Tibial nerve (tissue), 4 donors: ENCODE results near the gene SOX8. TPM values are rescaled to one million over a fixed set of nuclear protein-coding genes. Genes with fewer than 3 reads are reported as not detected.

Experiments
- DNase-seq, 2 donors: peaks; one replicate each; pipeline ENCODE4 v3.0.0-alpha.2; 2019; ENCODE audit warnings: low spot score in 2 of 2
- H3K27ac ChIP-seq, 4 donors: fragments of 200-600 bp; sonication (generic) in 3 of 4; one replicate each; pipeline ENCODE4 v1.5.1; 2017 to 2019; ENCODE audit warnings: mild to moderate bottlenecking in 1 of 4
- H3K27me3 ChIP-seq, 2 donors: fragments of 200-600 bp; sonication (generic) in 1 of 2; one replicate each; pipeline versions ENCODE4 v1.5.1 to v1.6.0; 2017 to 2019
- H3K36me3 ChIP-seq, 3 donors: fragments of 200-600 bp; sonication (generic); one replicate each; pipeline ENCODE4 v1.5.1; 2018 to 2019
- H3K4me1 ChIP-seq, 4 donors: fragments of 200-600 bp; sonication (generic) in 3 of 4; one replicate each; pipeline ENCODE4 v1.5.1; 2017 to 2019
- H3K4me3 ChIP-seq, 4 donors: fragments of 200-600 bp; sonication (generic) in 3 of 4; one replicate each; pipeline ENCODE4 v1.5.1; 2017 to 2019; ENCODE audit warnings: mild to moderate bottlenecking in 1 of 4, moderate library complexity in 1 of 4
- H3K9me3 ChIP-seq, 4 donors: fragments of 200-600 bp; sonication (generic) in 3 of 4; one replicate each; pipeline ENCODE4 v1.5.1; 2017 to 2019
- EP300 ChIP-seq, 2 donors: sonication (generic); formaldehyde crosslinking; IDR thresholded peaks; one replicate each; pipeline ENCODE4 v1.6.1; 2017; ENCODE audit warnings: antibody characterized with exemption in 2 of 2, mild to moderate bottlenecking in 1 of 2
- POLR2A ChIP-seq, 2 donors: fragments of 450-650 bp; IDR thresholded peaks; one replicate each; pipeline ENCODE4 v1.6.1; 2017; ENCODE audit warnings: antibody characterized with exemption in 2 of 2, mild to moderate bottlenecking in 2 of 2, moderate library complexity in 2 of 2
- WGBS, 2 donors: methylation state at CpG; one replicate each; pipeline ENCODE4 v1.1.5; 2018; 5-methylcytosine and 5-hydroxymethylcytosine counted together
- total RNA-seq, 4 donors: library from RNA; depleted of rRNA; stranded (reverse); fragments of >200 nt; gene quantifications; one replicate each; pipeline ENCODE4 v1.1.0, GENCODE V29; 2016
- TF ChIP-seq, protein P1 (sequence below), 5 experiments: fragments of 200-600 bp in 3 of 5; fragments of 450-650 bp in 2 of 5; sonication (generic) in 3 of 5; IDR thresholded peaks; one replicate each; pipeline ENCODE4 v1.5.1; 2016 to 2019; ENCODE audit warnings: antibody characterized with exemption in 5 of 5, mild to moderate bottlenecking in 3 of 5, moderate library complexity in 2 of 5

Gene SOX8
- total RNA-seq, 4 donors from 2014 or later, result 51.3 to 74.5 (median 66.3) TPM

DNA sequence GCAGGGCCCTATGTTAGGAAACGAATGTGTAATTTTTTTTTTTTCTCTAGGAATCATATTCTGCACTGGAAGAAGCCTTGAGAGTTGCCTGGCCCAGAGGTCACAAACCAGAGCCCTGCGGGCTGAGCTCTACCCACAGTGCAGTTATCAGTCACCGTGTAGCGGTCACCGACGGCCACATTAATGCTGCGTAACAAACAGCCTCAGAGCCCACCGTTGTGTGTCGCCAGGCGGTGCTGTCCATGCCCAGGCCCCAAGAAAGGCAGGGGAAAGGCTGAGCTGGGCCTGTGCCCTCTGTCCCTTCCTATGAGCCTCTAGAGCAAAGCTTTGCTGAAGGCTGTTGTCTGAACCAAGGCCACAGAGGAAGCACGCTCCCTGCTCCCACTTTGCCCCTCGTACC is 6.3 kb upstream of the SOX8 start:
- peaks cover 0 to 15% of the 10 kb centered on the region in 2 donors for H3K27me3 ChIP-seq
- H3K4me3 ChIP-seq, result no peak overlapping the region
- peaks cover 0 to 95% (median 44%) of the 10 kb centered on the region in 4 donors for H3K4me1 ChIP-seq
- 88 to 91% methylated on average over 12 of the region's 12 CpGs for WGBS, 2 donors
- H3K36me3 ChIP-seq, result no peaks in the 10 kb centered on the region
- TF ChIP-seq, protein P1, sequence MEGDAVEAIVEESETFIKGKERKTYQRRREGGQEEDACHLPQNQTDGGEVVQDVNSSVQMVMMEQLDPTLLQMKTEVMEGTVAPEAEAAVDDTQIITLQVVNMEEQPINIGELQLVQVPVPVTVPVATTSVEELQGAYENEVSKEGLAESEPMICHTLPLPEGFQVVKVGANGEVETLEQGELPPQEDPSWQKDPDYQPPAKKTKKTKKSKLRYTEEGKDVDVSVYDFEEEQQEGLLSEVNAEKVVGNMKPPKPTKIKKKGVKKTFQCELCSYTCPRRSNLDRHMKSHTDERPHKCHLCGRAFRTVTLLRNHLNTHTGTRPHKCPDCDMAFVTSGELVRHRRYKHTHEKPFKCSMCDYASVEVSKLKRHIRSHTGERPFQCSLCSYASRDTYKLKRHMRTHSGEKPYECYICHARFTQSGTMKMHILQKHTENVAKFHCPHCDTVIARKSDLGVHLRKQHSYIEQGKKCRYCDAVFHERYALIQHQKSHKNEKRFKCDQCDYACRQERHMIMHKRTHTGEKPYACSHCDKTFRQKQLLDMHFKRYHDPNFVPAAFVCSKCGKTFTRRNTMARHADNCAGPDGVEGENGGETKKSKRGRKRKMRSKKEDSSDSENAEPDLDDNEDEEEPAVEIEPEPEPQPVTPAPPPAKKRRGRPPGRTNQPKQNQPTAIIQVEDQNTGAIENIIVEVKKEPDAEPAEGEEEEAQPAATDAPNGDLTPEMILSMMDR (IDR thresholded peaks at IDR 0.05), result no peak
- TF ChIP-seq POLR2A (IDR thresholded peaks at IDR 0.05), result no peak
- TF ChIP-seq EP300 (IDR thresholded peaks at IDR 0.05), result no peak
- no peaks in the 10 kb centered on the region for H3K9me3 ChIP-seq
- peak overlapping the region in 3 of 4 donors; percentile 36 to 84 (median 80) for H3K27ac ChIP-seq
- no peak for DNase-seq

DNA sequence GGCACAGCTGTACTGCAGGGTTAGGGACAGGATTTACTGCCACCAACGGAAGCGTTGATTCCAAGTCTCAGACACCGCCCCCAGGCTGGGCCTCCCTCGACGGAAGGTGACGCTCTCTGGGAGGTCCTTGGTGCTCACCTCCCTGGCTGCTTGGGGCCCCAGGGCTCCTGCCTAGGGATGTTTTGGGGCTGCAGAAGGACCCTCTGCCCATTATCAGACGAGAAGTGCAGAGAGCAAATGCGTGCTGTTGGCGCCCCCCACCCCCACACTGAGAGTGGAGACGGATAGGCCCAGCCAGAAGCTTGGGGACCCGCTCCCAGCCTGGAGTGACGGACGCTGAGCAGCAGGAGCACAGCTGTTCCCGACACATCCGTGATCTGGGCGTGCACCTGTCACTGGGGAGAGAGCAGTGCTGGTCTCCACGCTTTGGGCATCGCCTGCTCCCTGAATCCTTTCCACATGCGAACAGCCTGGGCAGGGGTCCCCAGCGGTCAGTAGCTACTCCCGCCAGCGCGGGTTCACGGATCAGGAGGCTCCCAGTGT is 5.1 kb upstream of the SOX8 start:
- TF ChIP-seq, protein P1 (IDR thresholded peaks at IDR 0.05), result no peak
- TF ChIP-seq POLR2A (IDR thresholded peaks at IDR 0.05) (no peak), EP300 (IDR thresholded peaks at IDR 0.05) (no peak)
- no peak overlapping the region for H3K4me3 ChIP-seq
- no peaks in the 10 kb centered on the region for H3K9me3 ChIP-seq
- DNase-seq, result no peak
- H3K27ac ChIP-seq, result peak overlapping the region in 3 of 4 donors; percentile 53 to 84 (median 80)
- peaks cover 0 to 18% of the 10 kb centered on the region in 2 donors for H3K27me3 ChIP-seq
- peaks cover 0 to 98% (median 45%) of the 10 kb centered on the region in 4 donors for H3K4me1 ChIP-seq
- H3K36me3 ChIP-seq, result no peaks in the 10 kb centered on the region
- 73% methylated on average over 13 to 20 of the region's 24 CpGs for WGBS, 2 donors

DNA sequence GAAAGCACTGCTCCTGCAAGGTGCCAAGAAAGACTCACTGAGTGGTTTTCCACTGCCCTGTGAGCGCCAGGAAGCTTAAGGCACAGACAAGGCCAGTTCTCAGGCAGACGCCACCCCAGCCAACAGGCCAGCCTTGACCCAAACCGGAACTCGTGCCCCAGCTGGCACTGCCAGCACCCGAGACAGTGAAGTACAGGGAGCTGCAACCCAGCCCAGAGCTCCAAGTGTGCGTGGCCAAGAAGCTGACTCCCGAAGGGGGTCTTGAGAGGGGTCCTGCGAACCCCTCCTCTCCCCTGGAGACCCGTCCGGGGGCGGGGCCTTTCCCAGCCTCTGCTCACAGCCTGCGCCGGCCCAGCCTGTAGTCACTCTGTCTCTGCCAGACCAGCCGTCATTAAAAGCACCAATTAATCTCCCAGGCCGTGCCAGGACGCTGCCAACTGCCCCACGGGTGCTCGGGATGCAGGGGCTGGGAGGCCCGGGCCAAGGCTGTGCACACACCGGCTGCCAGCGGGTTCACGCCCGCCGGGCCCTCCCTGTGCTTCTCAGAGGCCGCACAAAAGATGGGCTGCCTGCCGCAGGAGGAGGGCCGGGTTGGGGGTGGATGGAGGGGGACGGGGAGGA is 4.4 kb upstream of the SOX8 start:
- WGBS, 2 donors, result 22 to 37% methylated on average over 14 to 21 of the region's 28 CpGs
- H3K4me3 ChIP-seq, result no peak overlapping the region
- TF ChIP-seq, protein P1 (IDR thresholded peaks at IDR 0.05), result no peak
- TF ChIP-seq POLR2A (IDR thresholded peaks at IDR 0.05) (no peak), EP300 (IDR thresholded peaks at IDR 0.05) (no peak)
- H3K9me3 ChIP-seq, result no peaks in the 10 kb centered on the region
- no peaks in the 10 kb centered on the region for H3K36me3 ChIP-seq
- peaks cover 0 to 98% (median 44%) of the 10 kb centered on the region in 4 donors for H3K4me1 ChIP-seq
- peaks cover 0 to 21% of the 10 kb centered on the region in 2 donors for H3K27me3 ChIP-seq
- H3K27ac ChIP-seq, result peak overlapping the region in 3 of 4 donors; percentile 53 to 84 (median 80)
- no peak for DNase-seq

DNA sequence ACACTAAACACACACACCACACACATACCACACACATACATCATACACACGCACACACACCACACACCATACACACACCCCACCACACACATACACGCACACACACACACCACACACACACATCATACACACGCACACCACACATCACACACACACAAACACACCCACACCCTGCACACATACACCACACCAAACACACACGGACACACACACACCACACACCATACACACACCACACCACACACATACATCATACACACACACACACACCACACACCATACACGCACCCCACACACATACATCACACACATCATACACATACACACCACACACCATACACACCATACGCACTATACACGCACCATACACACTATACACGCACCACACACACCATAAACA is 3.7 kb upstream of the SOX8 start:
- DNase-seq, result no peak
- WGBS, 2 donors, result 80 to 84% methylated on average over 8 of the region's 8 CpGs
- Histone ChIP-seq H3K9me3 (no peaks in the 10 kb centered on the region), H3K27ac (peak overlapping the region in 2 of 4 donors; percentile 80 to 84), H3K4me1 (peaks cover 0 to 94% (median 42%) of the 10 kb centered on the region in 4 donors), H3K4me3 (no peak overlapping the region), H3K36me3 (no peaks in the 10 kb centered on the region), H3K27me3 (peaks cover 0 to 28% of the 10 kb centered on the region in 2 donors)
- no peak for TF ChIP-seq EP300 (IDR thresholded peaks at IDR 0.05)
- TF ChIP-seq, protein P1 (IDR thresholded peaks at IDR 0.05), result no peak
- no peak for TF ChIP-seq POLR2A (IDR thresholded peaks at IDR 0.05)

DNA sequence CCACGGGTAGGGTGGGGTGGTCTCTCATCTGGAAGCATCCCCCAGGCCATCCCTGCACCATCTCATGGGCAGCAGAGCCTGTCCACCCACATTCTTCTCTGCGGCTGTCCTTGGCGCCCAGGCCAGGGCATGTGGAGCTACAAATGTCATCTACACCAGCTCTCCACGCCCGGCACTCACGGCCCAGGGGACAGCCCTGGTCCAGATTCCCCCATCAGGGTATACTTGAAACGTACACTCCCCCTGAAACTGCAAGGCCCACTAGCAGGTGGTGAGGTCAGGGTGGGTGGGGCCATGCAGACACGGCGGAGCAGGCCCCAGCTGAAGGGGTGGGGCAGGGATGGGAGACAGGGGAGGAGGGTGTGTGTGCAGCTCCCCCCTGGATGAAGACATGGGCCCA is 3.2 kb upstream of the SOX8 start:
- H3K27me3 ChIP-seq, result peaks cover 0 to 33% of the 10 kb centered on the region in 2 donors
- WGBS, 2 donors, result 44 to 54% methylated on average over 9 of the region's 9 CpGs
- DNase-seq, result no peak
- TF ChIP-seq, protein P1 (IDR thresholded peaks at IDR 0.05), result no peak
- no peak for TF ChIP-seq EP300 (IDR thresholded peaks at IDR 0.05)
- H3K4me3 ChIP-seq, result no peak overlapping the region
- H3K27ac ChIP-seq, result peak overlapping the region in 2 of 4 donors; percentile 80 to 84
- no peaks in the 10 kb centered on the region for H3K9me3 ChIP-seq
- H3K36me3 ChIP-seq, result no peaks in the 10 kb centered on the region
- peaks cover 0 to 89% (median 40%) of the 10 kb centered on the region in 4 donors for H3K4me1 ChIP-seq
